Dermis microvascular lymphatic vessel endothelial cell (primary cell): Measurements from ENCODE around the gene CACNG1. TPM values are rescaled to one million over a fixed set of nuclear protein-coding genes. Genes with fewer than 3 reads are reported as not detected.

ENCODE experiments used
- DNase-seq, 2 donors: peaks; one replicate each; pipeline versions ENCODE4 v3.0.0 to v3.0.0-alpha.2; 2010; ENCODE audit warnings: low read depth in 2 of 2
- total RNA-seq: library from RNA; depleted of rRNA; stranded (reverse); fragments of >200 nt; gene quantifications from 2 replicates; pipeline ENCODE4 v1.2.1, GENCODE V29; 2014

Gene CACNG1
- total RNA-seq, 1 donor from 2014 or later: not detected

DNA sequence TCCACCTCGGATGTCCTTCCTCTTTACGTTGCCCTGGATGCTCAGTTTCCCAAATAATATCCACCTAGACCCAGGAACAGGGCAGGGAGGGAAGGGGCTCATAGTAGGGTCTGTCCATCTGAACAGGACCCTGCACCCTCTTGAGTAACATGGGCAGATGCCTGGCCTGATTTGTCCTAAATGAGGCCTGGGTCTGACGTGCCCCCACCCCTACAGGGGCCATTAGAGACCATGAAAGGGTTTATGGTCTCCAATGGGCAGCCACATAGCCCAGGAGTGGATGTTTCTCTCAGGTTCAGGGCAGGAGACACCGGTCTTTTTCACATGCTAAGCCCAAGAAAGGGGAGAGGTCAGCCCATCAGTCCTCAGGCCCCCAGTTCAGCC, 6.8 kb downstream of the CACNG1 start:
- no peak for DNase-seq

DNA sequence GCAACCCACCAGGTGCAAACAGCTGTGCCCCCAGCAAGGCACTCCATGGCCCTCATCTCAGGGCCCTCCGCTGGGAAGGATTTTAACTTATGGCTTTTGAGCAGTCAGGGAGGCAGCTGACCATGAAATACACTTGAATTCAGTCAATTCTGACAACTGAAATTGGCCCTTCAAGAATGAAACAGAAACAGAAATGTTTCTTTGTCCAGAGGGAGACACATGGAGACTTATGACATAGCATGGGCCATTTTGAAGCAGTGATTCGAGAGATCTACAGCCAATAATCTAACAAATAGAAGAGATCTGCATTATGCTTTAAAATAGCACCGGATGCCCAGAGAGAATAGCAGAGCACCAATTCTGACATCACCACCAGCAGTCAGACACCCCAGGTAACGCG, 7.5 kb downstream of the CACNG1 start:
- DNase-seq: no peak

DNA sequence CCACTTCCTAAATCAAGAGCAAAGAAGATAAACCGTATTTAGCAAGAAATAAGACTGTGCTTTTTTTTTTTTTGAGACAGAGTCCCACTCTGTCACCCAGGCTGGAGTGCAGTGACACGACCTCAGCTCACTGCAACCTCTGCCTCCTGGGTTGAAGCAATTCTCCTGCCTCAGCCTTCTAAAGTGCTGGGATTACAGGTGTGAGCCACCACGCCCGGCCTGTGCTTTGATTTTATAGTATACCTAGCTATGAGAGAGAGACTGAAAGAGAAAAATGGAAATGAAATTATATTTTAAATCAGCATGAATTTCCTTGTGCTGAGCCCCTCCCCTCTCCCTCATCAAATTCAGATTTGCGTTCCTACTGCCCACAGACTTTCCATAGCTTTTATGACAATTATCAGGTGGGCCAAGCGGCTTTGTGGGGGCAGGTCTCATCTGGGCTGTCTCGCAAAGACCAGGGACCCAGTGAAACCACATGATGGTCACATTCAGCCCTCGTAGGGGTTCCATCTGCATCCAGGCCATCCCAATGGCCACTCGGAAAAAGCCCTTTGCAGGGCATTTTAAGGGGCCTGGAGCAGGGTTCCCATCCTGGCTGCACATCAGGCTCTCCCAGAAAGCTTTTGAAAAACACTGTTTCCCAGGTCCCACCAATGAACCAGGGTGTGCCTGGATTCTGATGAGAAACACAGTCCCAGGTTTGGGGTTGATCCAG, 8.5 kb downstream of the CACNG1 start:
- no peak for DNase-seq

DNA sequence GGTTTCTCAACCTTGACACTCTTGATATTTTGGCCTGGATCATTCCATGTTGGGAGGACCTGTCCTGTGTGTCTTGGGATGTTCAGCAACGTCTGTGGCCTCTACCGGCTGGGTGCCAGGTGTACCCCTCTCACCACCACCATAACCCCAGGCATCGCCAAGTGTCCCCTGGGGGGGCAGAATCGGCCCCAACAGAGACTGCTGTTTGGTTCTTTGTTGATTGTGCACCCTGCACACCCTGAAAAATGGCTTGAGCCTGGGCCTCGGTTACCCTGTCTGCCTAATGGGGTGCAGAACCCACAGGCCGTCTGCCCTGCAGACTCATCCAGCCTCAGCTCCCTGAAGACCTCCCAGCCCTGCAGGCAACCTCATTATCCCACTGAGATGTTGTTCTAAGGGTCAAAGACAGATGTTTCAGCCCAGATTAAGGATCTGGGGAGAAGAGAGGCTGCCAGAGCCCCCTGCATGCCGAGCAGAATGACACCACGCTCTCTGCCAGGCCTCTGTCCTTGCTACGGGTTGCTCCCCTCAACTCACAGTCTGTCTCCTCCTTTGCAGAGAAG, 9.2 kb downstream of the CACNG1 start:
- no peak for DNase-seq

DNA sequence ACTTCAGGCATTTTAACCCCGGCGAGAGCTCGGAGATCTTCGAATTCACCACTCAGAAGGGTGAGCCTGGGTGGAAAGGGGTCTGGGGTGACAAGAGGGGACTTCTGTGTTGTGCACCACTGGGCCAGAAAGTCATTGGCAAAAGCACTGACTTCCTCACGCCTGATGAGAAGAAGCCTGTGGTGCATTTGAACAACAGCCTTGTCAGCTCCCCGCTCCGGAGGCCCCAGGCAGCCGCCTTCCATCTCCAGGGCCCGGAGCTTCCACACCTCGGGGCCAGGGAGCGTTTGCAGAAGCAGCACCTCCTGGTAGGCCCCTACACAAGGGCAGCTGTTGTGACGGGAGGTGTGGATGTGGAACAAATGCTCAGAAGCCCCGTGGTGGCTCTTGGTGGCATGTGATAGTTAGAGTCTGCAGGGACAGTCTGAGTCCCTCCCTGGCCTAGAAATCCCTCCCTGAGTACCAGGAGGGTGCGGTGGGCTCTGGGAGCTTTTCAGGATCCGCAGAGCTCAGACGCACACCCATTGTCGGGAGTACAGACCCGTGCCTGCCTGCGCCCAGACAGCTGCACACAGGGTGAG, 9.7 kb downstream of the CACNG1 start:
- DNase-seq: no peak

DNA sequence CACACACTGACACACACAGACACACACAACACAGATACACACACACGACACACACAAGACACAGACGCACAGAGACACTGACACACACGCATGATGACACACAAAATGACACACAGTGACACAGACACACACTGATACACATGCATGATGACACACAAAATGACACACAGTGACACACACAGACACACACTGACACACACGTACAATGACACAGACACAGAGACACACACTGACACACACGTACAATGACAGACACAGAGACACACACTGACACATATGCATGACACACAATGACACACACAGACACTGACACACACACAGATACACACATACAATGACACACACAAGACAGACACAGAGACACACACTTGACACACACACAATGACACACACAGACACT, 10.3 kb downstream of the CACNG1 start:
- no peak for DNase-seq

DNA sequence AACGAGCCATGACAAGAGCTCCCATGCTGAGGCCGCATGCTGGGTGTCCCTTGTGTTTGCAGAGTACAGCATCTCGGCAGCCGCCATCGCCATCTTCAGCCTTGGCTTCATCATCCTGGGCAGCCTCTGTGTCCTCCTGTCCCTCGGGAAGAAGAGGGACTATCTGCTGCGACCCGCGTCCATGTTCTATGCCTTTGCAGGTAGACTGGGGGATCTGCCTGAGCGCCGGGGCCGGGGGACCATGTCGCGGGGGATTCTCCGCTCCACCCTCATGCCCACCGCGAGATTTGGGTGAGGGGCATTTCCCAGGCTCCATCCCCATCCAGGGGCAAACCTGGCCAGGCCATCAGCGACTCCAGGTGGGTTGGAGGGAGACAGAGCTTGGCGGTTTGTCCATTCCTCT, 10.7 kb downstream of the CACNG1 start:
- no peak for DNase-seq

DNA sequence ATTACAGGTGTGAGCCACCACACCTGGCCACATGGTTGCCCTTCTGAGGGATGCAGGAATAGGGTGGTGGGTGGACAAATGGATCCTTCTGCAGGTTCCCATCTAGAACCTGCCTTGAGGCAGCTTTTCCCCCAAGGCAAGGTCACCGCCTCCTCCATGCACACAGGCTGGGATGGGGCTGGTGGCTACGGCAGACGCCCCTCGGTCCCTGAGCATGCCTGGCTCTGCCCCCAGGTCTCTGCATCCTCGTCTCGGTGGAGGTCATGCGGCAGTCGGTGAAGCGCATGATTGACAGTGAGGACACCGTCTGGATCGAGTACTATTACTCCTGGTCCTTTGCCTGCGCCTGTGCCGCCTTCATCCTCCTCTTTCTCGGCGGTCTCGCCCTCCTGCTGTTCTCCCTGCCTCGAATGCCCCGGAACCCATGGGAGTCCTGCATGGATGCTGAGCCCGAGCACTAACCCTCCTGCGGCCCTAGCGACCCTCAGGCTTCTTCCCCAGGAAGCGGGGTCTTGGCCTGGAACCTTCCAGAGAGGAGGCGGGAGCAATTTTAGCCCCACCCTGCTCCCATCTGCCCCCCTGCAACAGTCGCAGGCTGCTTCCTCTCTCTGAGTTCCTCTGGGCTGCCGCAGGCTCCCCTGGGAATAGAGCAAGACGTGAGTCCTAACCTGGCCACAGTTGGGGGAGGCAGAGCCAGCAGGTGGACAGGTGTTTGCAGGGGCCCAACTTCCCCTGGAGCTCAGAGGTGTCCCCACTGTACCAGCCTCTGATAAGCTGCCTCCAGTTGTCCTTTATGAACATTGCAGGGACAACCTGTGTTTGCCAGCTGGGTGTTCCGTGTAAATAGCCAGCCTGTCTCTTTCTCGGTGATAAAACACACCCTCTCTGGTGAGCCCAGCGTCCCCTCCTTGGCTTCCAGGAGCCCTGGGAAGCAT, 11.7 kb downstream of the CACNG1 start:
- DNase-seq: no peak

DNA sequence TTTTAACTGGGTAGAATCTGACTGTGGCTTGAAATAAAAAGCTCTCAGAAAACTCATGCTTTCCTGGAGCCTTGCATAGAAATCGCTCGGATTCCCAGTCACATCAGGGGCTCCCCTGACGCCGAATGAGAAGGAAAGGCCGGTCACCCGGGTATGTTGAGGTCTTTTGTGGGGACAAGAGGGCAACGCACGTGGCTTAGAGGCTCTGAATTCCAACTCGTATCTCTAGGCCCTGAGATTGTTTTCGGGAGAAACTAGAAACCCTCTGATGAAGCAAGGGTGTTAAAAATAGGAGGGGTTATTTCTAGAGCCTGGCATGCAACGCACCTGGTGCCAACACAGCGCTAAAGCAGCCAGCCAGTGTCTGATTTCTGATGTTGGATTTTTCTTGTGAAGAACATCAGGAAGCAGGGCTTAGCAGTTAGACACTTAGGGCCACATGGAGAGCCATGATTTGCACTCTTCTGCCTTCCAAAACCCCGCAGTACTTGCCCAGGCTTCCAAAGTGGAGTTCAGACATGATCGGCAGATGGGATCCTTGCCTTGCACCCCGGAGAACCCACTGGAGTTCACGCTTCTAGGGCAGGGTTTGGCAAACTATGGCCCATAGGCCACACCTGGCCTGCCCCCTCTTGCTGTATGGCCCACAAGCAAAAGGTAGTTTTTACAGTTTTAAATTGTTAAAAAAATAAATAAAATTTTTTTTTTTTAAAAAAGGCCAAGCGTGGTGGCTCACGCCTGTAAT, 12.6 kb downstream of the CACNG1 start:
- no peak for DNase-seq

DNA sequence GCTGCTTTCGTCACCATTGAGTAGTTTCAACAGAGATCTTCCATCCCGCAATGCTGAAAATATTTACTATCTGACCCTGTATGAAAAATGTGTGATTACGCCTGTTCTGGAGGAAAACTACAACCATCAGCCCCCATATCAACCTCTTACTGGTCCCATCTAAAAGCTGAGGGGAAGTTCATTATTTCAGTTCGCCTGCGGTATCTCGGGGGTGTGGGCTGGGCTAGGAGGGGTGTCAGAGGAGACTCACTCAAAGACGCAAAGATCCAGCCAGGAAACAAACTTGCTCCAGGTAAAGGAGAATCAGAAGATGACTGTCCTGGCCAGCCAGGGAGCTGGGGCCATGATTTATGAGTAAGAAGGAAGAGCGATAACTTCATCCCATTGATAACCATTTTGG, 13.7 kb downstream of the CACNG1 start:
- DNase-seq: no peak

DNA sequence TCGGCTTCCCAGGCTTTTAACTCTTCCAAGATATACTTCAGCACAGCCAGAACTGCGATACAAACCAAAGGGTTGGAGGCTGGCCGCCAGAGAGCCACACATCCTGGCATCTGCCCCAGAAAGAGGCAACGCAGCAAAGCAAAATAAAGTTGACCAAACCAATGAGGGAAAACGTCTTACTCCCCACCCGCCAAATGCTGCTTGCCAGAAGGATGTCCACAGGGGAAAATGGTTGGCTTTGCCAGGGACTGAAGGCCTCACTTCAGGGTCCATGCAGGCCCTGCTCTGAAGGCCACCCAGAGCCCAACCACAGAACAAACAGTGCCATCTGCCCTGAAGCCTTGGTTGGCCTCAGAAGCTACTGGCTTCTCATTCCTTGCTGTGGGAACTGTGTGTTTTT, 15.0 kb downstream of the CACNG1 start:
- DNase-seq: no peak

DNA sequence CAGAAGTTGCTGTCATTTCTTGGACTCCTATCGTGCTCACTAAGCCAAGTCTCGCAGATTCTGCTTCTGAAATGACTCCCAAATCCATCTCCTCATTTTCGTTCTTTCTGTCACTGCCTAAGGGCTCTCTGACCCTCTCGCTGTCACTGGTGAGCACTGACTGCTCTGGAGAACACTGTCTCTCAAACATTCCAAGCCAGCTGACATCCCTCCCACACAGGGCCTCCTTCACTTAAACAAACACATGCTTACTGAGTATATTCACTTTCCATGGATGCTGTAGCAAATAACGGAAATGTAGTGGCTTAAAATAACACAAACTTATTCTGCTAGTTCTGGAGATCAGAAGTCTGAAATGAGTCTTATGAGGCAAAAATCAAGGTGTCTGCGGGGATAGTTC, 18.8 kb downstream of the CACNG1 start:
- no peak for DNase-seq

DNA sequence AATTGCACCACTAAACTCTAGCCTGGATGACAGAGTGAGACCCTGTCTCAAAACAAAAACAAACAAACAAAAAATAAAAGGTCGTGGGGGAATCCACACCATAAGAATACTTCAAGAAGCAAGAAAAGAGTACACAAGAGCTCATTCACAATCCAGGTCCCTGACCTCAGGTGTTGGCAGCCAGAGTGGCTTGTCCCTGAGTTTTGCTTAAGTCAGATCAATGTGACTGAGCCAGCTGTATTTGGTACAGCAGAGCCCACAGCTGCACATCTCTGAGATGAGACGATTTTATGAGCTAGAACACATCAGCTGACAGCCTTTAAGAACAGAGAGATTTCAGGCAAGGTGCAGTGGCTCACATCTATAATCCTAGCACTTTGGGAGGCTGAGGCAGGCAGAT, 22.4 kb downstream of the CACNG1 start:
- DNase-seq: no peak

DNA sequence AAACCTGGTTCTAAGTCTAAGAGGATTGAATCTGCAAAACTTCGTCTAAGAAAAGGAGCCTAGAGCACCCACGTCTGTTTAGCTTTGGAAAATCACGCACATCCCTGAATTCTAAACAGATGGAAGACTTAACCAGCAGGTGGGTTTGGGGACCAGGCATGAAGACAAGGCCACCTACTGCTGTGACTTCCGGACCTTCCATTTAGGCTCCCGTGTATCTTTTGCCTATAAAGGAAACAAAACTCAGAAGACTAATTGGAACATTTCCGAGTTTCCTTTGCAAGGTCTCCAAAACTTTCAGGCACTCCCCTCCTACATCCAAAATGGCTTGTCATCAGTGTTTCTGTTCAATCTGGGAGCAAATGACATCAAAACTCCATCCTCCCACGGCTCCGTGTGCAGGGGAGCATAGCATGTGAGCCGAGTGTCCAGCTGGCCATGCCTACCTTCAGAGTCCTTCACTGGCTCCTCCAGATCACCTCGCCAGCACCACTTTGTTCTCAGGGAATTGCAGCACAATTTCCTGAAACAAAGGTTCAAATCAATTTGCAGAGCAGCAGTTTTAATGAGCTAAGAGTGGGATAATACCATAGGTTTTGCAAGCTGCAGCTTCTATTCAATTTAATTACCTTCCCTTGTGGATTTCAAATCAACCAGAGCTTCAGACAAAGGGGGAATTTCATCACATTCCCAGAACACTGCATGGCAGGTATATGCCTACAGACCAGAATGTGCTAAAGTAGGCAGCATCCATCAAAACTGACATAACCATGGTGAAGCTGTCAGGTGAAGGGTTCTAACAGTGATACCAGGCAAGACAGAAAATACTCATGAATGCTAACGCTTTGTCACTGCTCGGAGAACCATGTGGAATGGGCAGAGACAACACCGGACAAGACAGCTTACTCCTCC, 23.5 kb downstream of the CACNG1 start:
- no peak for DNase-seq

DNA sequence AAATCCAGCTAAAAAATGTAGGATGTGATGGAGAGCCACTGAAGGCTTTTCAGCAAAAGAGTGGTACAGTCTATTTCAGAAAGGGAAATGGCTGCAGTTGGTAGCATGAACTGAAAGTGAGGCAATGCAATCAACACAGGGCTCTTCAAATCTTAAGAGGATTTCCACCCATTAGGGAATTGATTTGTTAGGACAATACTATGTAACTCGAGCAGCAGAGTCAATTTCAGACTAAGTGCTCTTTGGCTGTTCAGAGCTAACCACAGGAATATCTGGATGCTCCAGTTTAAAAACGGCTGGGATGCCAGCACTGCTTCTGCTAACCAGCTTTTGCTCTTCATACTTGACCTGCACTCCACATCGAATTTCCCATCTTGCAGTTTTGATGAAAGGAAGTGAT, 24.6 kb downstream of the CACNG1 start:
- no peak for DNase-seq

DNA sequence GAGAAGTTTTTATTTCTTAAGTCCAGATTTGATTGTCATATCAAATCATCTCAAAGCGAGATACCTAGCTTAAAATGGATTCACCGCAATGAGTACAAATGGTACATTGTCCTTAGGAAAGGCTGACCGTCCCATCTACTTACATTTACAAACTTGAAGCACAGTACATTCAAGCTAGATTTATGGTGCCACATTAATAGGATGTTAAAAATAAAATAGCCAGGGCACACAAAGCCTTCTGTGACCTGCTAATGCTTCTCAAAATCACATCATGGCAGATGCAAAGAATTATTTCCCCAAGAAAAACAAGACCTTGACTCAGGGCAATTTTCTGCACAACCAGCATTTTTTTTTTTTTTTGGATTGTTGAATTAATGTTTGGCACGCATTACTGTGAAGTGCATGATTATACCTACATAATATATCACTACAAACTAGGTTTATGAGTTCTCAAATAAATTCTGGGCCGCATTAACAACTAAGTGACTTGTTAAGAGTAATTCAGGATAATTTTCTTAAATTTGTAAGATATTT, 25.3 kb downstream of the CACNG1 start:
- no peak for DNase-seq

DNA sequence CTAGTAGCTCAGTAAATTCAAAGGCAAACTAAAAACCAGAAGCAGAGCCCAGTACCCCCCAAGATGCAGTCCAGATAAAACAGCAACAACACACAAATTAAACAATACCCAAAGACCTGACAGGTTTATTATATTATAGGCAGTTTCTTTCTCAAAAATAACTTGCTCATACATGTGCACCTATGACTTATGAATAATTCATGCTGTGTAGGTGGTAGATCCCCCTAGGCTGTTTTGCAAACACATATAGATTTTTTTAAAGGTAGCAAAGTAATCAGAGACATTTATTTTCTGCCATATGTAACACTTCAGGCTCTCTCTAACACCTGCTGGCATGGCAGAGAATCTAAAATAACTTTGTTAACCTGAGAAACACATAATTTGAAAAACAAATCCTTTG, 27.2 kb downstream of the CACNG1 start:
- no peak for DNase-seq

DNA sequence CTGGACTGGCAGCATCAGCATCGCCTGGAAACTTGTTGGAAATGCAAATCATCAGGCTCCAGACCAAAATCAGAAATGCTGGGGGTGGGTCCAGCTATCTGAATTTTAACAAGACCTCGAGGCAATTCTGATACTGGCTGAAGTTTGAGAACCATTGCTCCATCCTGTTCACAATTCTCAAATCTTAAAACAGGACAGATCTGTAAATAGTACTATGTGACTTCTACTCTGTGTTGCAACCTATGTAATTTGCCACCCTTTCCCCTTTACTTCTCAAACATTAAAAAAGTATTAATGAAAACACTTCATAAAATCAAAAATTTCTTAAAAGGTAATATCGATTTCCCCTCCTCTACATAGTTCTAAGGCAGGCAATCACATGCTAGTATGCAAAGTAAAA, 28.5 kb downstream of the CACNG1 start:
- no peak for DNase-seq

DNA sequence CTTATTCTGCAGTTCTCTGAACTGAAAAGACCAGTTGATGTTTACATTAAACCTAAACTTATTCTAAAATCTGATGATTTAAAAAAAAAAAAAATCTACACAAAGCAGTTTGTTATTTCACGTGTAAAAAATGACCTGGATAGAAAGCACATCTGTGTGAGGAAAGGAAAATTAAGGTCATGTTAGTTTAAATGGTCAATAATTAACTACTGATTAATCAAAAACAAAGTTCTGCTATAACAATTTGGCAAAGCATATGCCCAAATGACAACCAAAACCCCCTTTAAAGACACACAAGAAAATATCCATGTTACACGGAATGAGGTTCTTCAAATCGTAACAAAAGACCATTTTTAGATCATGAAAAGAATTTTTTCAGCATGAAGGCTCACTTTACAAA, 30.4 kb downstream of the CACNG1 start:
- no peak for DNase-seq

DNA sequence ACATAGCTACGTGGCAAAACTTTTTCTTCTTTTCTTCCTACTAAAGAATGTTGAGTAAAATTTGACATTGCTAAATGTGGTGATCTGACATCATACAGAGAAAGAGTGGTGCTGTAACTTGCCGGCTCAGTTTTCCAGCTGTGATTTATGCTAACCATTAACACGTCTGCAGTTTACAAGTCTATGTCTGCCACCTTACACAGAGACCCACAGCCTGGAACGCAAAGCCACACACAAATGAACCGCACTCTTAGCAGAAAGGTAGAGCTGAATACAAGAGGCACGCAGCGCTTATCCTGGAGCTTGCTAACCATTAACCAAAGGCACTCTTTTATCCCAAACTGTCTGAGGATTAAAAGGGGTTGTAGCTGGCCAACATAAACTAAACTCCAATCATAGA, 31.9 kb downstream of the CACNG1 start:
- no peak for DNase-seq
